Raji (cell line): ENCODE data around the gene DMRT1.

Experiments
- POLR2A ChIP-seq: IDR thresholded peaks from 2 replicates; pipeline ENCODE4 v1.6.1; 2011; ENCODE audit warnings: low read depth, low read length, control low read depth; ENCODE audit not compliant: insufficient read depth

The DMRT1 gene

DNA sequence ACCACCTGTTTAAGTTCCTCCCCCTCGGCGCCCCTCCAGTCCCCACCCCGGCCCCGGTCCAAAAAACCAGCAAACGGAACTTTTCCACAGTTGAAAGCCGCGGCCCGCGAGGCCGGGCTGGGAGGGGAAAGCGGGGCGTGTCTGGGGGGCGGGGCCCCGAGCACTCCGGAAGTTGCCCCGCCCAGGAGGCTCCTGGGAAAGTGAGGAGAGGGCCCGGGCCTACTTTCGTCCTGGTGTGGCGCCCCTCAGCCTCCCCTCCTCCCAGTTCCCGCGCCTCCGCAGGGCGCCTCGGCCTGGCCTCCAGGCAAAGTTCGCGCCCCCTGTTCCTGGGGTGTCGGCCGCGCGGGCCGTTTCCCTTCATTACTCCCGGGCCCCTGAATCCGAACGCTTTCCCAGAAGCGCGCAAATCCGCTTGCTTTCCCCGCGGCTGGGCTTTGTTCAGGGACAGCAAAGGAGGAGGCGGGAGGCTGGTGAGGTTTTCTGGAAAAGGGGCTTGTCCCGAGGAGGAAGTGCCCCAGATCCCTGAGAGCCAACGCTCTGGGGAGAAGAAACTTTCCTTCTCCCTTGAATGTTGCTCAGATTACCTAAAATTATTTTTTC is 130.5 kb downstream of the DMRT1 start:
- TF ChIP-seq POLR2A: no peak

DNA sequence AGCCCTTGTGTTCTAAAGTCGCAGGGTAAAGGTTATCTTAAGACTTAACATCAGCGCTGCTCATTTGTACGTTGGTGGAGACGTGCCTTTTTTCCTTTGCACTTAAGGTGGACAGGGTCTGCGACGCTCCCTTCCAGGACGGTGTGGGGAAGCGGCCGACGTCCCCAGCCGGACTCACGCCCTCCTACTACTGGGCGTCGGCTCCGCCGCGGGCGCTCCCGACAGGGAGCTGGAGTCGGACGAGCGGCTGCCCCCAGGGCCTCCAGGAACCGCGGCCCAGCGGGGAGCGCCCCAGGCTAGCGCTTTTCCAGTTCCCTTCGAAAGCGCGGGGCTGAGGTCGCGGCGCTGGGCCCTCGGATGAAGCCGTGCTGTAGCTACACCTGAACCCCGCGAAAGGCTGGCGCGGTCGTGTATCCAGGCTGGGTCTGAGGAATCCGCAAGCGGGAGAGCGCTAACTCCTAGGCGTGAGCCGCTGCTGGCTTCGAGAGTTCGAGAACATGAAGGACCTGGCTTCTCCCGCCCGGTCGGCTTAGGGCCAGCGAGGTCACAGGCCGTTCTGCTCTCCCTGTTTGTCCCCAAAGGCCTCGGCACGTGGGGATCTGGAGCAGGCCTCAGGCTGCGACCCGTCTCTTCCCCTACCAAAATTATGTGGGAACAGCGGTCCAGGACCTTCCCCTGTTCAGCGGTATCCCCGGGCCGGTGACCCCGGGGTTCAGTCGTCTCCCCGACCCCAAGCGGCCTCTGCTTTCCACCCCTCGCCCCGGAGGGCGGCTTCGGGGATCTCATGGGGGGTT is 131.2 kb downstream of the DMRT1 start:
- TF ChIP-seq POLR2A: no peak

DNA sequence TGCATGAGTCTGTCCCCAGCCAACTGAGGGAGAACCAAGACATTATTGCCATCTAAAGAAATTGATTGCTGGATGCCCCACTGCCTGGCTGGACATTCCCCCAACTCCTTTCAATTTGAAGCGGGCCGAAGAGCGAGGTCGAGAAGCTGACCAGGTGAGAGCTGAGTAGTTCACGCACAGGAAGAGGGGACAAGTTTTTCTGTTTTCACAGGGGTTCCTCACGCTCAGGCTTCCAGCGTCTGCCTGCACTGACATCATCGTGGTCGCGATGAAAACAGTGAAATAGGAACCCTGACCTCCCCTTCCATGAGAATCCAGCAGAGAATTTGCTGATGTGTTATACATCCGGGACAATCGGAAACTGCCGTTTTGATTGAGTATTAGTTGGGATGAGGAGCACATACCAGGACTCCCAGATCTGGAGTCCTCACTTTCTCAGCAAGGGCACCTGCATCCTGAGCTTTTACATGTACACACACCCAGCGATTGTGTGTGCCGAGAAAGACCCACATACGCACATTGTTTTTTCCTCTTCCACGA is 131.9 kb downstream of the DMRT1 start:
- TF ChIP-seq POLR2A: no peak

DNA sequence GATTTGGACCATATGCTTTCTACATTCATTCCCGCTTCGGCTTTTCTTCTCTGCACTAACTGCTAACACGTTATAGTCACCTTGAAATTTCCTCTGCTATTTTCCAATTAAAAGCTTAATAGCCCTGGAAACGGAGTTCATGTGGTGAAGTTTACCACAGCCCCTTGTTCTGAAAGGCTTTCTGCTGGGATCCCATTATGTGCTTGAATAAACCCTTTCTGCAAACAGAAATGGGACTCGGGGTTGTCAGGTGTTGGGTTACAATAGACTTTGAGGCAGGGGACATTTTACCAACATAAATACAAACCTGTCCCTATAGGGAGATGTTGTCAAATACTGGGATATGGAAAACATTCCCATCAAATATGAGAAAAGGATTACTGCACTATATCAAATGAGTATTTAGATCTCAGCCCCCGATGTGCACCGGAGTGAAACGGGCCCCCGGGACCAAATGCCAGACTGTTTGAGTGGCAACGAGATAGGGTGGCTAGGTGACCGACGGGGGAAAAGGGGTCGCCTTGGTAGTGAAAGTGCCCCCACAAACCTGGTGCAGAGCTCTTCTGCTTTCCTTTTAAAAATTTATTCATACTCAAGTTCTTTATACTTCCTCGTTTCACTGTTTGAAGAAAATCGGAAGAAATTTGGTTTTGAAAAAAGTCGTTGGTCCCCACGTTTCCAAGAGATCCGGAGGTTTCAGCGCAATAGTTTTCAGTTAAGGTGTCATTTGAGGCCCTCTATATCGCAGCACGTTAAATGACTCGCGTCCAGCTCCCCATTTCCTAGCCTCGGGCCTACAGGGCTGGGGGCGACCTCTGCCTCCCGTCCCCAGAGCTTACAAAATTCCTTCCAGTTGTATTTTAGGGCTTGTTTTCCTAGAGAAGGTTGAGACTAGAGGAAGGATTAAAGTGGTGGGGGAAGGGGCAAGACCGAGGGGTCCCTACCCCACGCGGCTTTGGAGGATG is 132.8 kb downstream of the DMRT1 start:
- TF ChIP-seq POLR2A: no peak

DNA sequence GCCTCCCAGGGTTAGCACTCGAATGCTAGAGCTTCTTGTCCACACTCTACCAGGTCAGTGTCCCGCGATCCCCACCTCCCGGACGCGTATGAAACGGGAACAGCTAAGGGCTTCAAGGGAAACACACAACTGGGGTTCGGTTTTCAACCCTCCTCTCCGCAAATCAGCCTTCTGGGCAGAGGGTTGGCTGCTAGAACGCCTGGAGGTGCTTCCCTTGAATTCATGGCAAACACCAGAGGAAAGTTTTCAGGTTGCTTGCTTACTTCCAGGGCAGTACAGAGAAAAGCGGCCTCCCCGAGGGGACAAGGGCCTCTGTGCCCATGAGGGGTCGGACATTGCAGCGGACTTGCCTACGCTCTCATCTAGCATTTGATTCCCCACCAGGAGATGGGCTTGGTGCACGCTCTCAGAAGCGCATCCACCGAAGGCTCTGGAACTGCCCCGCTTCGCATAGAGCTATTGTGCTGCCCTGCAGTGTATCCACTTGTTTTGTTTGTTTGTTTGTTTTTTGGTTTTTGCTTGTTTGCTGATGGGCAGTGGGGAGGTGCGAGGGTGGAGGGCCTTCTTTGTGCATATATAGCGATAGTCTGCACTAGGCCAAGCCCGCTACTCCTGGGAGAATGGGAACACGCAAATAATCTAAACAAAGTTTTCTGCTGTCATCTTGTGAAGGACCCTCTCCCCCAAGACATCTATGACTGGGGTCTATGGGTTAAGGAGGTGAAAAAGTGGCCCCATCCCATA is 133.7 kb downstream of the DMRT1 start:
- no peak for TF ChIP-seq POLR2A

DNA sequence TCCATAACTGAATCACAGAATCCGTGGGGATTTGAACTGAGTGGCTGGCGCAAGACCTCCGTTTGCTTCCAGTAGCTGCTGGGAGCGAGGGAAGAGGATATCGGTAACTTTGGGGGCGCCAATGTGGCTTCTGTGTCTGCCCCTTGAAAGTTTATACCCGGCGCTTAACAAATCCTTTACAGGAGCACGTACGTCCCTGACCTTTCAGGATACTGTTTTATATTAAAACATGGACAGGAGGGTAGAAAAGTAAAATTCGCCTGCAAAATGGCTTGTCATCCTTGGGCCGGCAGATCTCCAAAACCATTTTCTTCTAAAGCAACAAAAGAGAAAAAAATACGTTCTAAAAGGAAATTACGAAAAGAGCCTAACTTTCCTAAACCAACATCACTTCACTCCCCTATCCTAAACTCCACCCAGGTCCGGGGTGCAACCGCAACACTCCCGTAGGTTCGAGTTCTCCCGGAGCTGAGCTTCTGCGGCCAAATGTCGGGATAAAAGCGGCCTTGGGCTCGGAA is 134.3 kb downstream of the DMRT1 start:
- TF ChIP-seq POLR2A: no peak

DNA sequence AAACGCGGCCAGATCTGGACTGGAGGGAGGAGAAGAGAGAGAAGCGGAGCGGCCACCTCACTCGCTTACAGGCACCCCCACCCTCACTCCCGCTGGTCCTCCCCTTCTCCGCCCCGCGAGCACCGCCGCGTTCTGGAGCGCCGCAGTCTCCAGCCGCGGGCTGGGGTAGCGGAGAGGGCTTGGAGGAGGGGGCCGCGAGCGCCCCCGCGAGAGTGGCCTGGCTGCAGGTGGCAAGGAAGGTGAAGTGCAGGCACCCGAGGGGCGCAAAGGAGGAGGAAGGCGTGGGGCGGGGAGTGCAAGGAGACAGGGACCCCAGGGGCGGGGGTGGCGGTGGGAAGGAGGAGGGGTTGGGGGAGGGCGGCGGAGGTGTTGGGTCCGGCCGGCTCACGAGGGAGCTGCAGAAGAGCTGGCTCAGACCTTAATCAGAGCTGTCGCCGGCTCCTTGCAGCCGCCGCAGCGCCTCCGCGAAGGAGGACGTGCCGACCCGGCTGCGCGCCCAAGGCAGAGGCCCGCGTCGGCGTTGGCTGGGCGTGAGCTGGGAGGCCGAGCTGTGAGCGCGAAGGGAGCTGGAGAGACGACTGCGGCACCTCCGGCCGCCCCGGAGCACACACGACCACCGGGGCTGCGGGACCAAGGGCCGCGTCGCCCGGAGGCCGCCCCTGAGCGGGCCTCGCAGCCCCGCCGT is 134.9 kb downstream of the DMRT1 start, which contains the start of gene DMRT3:
Gene DMRT3, plus strand, starts transcription at position 398 of the 685 bp plus-strand sequence. CDS start 347 bp downstream, outside the sequence.
- TF ChIP-seq POLR2A: no peak

DNA sequence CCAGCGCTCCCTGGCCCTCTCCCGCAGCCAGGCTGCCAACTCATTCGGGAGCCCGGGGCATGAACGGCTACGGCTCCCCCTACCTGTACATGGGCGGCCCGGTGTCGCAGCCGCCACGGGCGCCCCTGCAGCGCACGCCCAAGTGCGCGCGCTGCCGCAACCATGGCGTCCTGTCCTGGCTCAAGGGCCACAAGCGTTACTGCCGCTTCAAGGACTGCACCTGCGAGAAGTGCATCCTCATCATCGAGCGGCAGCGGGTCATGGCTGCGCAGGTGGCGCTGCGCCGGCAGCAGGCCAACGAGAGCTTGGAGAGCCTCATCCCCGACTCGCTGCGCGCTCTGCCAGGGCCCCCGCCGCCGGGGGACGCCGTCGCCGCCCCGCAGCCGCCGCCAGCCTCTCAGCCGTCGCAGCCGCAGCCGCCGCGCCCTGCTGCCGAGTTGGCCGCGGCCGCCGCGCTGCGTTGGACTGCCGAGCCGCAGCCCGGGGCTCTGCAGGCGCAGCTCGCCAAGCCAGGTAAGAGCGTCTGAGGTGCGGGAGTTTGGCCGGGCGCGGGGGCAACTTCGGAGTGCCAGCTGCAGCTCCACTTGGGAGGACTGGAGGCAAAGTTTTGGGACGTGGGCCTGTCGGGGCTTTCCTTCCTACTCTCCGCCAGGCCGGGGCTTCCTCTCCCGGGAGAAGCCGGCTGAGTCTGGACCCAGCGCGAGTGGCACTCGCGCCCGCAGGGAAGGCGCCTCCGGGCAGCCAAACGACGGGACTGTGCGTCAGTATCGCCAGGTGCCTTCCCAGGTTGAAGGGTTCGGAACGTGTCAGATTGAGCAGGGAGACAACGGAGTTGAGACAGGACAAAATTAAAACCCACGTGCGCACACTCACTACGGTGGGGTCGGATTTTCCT is 135.7 kb downstream of the DMRT1 start:
- TF ChIP-seq POLR2A: no peak

DNA sequence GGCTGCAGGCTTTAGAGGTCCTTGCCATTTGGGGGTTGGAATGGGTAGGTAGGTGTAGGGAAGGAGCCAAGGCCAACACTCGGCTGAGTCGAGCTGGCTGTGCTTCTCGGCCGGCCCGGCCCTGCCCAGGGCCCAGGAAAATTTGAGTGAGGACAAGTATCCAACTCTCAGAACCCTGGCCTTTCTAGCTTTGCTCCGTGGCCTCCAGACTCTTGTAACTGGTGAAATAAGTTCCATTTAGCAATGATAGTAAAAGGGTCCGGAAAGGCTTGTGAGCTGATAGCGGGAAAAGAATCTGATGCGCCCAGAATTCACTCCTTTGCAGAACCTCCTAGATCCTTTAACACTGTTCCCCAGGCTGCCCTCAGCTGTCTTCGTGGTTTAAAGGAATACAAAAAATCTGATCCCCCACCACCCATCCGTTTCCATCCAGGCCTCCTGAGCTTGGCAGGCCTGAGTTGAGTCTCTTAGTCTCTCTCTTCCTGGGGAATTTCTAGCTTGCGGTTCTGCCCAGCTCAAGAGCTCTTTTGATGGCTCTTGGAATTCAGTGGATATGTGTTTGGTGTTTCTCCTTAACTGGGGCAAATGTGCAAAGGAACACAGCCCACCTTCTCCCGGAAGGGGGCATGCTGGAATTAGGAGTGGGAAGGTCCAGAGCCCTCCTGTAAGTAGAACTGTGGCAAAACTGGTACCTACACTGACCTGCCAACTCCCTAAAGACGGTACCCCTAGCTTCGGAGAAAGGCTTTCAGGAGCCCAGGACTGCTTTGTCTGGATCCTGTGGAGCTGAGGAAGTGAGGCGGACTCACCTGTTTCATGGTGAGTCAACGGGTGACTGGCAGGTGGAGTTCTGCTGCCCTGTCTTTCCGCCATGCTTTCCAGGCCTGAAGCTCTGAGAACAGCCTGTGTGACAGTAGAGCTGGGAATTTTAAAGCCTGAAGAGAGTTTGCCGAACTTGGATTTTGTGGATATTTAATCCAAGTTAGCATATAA is 136.6 kb downstream of the DMRT1 start:
- TF ChIP-seq POLR2A: no peak

DNA sequence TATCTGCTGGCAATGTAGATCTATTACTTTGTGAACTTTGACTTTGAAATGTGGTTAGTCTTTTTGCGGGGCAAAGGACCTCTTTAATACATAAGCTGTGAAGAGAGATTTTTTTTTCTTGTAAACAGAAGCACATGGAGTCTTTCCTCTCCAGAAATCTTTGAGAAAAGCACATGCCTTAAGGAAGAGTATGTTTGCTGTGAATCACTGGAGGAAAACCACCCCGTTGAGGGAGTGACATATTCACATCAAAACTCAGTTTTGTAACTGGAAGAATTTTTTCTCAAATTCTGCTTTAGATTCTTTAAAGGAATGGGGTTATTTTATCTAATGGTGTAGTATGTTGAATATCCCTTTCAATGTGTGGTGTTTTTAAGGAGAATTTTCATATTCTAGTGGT is 138.5 kb downstream of the DMRT1 start:
- TF ChIP-seq POLR2A: no peak

DNA sequence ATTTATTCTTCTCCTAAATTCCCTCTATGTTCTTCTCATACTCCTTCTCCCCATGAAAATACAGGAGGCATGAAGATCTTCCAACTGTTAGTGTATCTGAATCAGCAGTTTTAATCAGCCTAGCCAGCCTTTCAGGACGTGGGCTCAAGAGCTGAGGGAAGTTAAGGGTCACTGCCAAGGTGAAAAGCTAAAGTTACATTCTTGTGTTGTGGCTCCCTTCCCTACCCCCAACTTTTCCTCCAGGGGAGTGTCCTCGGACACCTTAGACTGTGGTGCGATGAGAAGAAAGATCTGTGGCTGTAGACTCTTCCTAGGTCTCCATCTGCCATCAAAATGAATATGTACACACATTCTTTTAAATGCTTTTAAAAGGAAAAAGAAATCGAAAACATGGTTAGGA is 139.1 kb downstream of the DMRT1 start:
- no peak for TF ChIP-seq POLR2A

DNA sequence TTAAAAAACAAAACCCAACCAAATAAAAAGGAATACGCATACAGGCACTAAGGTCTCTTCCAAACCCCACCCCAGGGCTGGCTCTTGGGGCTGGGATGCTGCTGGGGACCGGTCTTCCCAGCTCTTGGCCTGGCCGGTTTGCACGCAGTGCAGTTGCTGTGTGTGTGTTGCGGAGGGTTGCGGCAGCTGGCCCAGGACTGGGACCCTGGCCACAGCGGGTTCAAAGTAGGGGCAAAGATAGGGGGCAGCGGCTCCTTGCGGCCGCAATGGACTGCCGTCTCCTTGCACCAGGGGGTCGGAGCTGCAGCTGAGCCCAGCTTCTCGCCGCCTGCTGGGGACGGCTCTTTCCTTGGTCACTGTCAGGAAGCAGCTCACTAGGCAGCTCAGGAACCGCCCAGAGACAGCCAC is 140.0 kb downstream of the DMRT1 start:
- no peak for TF ChIP-seq POLR2A
